Mesothelial cell of epicardium (in vitro differentiated cells): ENCODE results near the gene FIBP. TPM values are rescaled to one million over a fixed set of nuclear protein-coding genes. Genes with fewer than 3 reads are reported as not detected.
"Not testable (repeated sequence)": the region's sequence is repeated elsewhere in the genome, so short reads cannot be mapped to it uniquely, and the experiment has no call there.

Experiments
- DNase-seq, 2 experiments: peaks; one replicate each; pipeline ENCODE4 v3.0.0; 2021; ENCODE audit warnings: low spot score in 2 of 2; ENCODE audit not compliant: unreplicated experiment in 2 of 2
- H3K27ac Mint-ChIP-seq: 2 replicates; pipeline ENCODE4 v1.8.0; 2021; ENCODE audit warnings: mixed read lengths
- H3K27me3 Mint-ChIP-seq: 2 replicates; pipeline ENCODE4 v1.8.0; 2021; ENCODE audit warnings: low read depth, mixed read lengths
- H3K36me3 Mint-ChIP-seq: 2 replicates; pipeline ENCODE4 v1.8.0; 2021; ENCODE audit warnings: mixed read lengths
- H3K4me1 Mint-ChIP-seq: 2 replicates; pipeline ENCODE4 v1.8.0; 2021; ENCODE audit warnings: mixed read lengths
- H3K4me3 Mint-ChIP-seq: 2 replicates; pipeline ENCODE4 v1.8.0; 2021; ENCODE audit warnings: mild to moderate bottlenecking, moderate library complexity, mixed read lengths
- H3K9me3 Mint-ChIP-seq: 2 replicates; pipeline ENCODE4 v1.8.0; 2021; ENCODE audit warnings: mixed read lengths
- total RNA-seq: library from RNA; stranded (reverse); gene quantifications from 3 replicates; pipeline ENCODE4 v1.2.1, GENCODE V29; 2021
- TF ChIP-seq, protein P1 (sequence below): fragments of 200-600 bp; sonication (generic); IDR thresholded peaks from one replicate; pipeline ENCODE4 v1.5.0; 2021; ENCODE audit warnings: antibody characterized with exemption; ENCODE audit not compliant: unreplicated experiment

FIBP gene
- total RNA-seq, 1 donor from 2014 or later = 62.9 TPM

DNA sequence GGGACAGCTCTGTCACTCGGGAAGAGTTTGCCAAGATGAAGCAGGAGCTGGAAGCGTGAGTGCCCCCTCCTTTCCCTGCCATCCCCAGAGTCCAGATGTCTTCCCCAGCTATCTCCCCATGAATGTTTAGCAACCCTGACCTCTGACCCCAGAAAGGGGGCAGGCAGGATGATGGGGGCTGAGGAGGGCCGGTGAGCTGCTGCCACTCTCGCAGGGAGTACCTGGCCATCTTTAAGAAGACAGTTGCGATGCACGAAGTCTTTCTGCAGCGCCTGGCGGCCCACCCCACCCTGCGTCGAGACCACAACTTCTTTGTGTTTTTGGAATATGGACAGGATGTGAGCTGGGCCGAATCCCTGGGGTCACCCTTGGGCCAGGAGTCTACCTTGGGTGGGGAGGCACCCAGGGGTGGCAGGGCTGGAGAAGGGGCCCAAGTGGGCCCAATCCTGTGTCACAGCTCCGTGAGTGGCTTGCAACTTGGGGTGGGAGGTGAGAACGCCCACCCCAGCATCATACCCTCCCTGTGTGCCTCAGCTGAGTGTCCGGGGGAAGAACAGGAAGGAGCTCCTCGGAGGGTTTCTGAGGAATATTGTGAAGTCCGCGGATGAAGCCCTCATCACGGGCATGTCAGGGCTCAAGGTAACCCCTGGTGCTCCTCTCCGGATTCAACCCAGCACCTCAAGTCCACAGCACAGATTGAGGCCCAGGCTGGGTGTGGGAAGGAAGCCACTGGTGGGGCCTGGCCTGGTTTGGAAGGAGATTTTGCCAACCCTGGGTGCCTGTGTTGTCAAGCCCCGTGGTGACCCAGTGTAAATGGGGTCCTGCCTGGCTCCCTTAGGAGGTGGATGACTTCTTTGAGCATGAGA lies 37.8 kb downstream of the FIBP start:
- DNase-seq = no peak
- Mint-ChIP-seq H3K27ac (no peak overlapping the region), H3K4me1 (peaks cover 3% of the 10 kb centered on the region), H3K9me3 (no peaks in the 10 kb centered on the region), H3K36me3 (peaks cover 31% of the 10 kb centered on the region), H3K4me3 (no peak overlapping the region), H3K27me3 (no peaks in the 10 kb centered on the region)
- TF ChIP-seq, protein P1, sequence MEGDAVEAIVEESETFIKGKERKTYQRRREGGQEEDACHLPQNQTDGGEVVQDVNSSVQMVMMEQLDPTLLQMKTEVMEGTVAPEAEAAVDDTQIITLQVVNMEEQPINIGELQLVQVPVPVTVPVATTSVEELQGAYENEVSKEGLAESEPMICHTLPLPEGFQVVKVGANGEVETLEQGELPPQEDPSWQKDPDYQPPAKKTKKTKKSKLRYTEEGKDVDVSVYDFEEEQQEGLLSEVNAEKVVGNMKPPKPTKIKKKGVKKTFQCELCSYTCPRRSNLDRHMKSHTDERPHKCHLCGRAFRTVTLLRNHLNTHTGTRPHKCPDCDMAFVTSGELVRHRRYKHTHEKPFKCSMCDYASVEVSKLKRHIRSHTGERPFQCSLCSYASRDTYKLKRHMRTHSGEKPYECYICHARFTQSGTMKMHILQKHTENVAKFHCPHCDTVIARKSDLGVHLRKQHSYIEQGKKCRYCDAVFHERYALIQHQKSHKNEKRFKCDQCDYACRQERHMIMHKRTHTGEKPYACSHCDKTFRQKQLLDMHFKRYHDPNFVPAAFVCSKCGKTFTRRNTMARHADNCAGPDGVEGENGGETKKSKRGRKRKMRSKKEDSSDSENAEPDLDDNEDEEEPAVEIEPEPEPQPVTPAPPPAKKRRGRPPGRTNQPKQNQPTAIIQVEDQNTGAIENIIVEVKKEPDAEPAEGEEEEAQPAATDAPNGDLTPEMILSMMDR = no peak

DNA sequence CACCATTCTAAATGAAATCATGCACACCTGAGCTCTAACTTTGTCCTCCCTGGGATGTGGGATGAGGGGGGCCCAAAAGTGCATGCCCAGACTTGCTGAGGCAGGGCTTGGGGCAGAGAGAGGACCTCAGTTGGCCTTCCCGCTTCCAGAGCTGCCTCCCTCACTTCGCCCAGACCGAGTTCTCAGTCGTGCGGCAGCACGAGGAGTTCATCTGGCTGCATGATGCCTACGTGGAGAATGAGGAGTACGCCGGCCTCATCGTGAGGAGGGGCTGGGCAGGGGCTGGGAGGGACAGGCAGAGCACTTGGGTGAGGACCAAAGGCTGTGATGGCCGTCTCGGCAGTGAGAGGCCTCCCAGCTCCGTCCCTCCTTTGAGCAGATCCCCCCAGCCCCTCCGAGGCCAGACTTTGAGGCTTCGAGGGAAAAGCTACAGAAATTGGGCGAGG lies 38.5 kb downstream of the FIBP start:
- Mint-ChIP-seq H3K36me3 (peaks cover 26% of the 10 kb centered on the region), H3K27ac (no peak overlapping the region), H3K27me3 (no peaks in the 10 kb centered on the region), H3K4me3 (no peak overlapping the region), H3K9me3 (no peaks in the 10 kb centered on the region), H3K4me1 (peaks cover 2% of the 10 kb centered on the region)
- TF ChIP-seq, protein P1 = no peak
- DNase-seq = no peak

DNA sequence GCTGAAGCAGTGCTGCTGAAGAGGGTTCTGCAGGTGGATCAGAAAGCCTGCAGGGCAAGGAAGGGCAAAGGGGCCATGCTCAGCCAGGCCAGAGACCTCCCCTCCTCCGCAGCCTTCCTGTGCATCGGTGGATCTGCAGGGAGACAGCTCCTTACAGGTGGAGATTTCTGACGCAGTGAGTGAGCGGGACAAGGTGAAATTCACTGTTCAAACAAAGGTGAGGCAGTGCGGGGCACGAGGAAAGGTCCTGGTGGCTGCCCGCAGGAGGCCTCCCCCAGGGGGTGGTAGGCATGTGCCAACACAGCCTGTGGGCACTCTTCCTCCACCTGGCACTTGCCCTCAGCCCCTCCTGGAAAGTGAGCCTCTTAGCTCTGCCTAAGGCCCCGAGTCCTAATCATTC lies 38.9 kb downstream of the FIBP start:
- H3K4me3 Mint-ChIP-seq = no peak overlapping the region
- DNase-seq = no peak
- no peaks in the 10 kb centered on the region for H3K27me3 Mint-ChIP-seq
- TF ChIP-seq, protein P1 = no peak
- H3K4me1 Mint-ChIP-seq = no peaks in the 10 kb centered on the region
- H3K9me3 Mint-ChIP-seq = no peaks in the 10 kb centered on the region
- peaks cover 22% of the 10 kb centered on the region for H3K36me3 Mint-ChIP-seq
- no peak overlapping the region for H3K27ac Mint-ChIP-seq

DNA sequence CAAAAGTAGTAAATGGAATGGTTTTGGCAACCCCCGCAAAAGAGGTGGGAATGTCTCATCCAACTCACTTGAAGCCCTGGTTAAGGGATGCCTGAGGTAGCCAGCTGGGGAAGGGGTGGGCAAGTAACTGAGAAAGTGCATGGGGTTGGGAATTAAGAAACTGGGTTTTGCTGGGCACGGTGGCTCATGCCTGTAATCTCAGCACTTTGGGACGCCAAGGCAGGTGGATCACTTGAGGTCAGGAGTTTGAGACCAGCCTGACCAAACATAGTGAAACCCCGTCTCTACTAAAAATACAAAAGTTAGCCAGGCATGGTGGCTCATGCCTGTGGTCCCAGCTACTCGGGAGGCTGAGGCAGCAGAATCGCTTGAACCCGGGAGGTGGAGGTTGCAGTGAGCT lies 39.6 kb downstream of the FIBP start:
- H3K4me1 Mint-ChIP-seq, H3K4me3 Mint-ChIP-seq, H3K9me3 Mint-ChIP-seq, H3K27me3 Mint-ChIP-seq, H3K27ac Mint-ChIP-seq, DNase-seq: not testable (repeated sequence)
- H3K36me3 Mint-ChIP-seq = peaks cover 17% of the 10 kb centered on the region

DNA sequence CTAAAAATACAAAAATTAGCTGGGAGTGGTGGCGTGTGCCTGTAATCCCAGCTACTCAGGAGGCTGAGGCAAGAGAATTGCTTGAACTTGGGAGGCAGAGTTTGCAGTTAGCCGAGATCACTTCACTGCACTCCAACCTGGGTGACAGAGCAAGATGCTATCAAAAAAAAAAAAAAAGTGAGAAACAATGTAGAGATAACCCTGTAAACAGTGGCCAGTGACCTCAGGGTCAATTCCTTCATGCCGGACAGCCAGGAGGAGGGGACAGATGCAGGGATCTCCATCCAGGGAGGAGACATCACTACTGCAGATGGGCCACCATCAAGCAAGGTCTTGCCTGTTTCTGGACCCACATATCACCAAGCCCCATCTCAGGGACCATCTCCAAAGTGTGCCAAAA lies 40.5 kb downstream of the FIBP start:
- Mint-ChIP-seq H3K4me3 (no peak overlapping the region), H3K27ac (no peak overlapping the region), H3K27me3 (no peaks in the 10 kb centered on the region), H3K9me3 (no peaks in the 10 kb centered on the region), H3K4me1 (peaks cover 4% of the 10 kb centered on the region), H3K36me3 (peaks cover 12% of the 10 kb centered on the region)
- TF ChIP-seq, protein P1 = no peak
- DNase-seq = no peak

DNA sequence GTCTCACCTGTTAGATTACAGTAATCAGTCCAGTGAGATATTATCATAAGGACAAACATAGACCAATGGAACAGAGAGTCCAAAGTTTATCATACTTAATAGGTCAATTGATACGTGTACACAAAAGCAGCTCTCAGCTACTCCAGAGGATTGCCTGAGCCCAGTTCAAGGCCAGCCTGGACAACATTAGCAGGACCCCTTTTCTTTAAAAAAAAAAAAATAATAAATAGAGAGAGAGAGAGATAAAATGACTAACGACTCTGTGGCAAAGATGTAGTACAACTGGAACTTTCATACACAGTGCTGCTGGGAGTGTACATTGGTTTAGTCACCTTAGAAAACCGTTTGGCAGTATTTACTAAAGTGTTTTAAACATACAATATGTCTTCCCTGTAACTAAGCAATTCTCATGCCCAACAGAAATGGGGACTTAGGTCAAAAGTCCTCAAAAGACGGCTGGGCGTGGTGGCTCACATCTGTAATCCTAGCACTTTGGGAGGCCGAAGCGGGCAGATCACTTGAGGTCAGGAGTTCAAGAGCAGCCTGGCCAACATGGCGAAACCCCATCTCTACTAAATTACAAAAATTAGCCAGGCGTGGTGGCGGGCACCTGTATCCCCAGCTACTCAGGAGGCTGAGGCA lies 43.9 kb downstream of the FIBP start:
- no peaks in the 10 kb centered on the region for H3K27me3 Mint-ChIP-seq
- no peaks in the 10 kb centered on the region for H3K9me3 Mint-ChIP-seq
- H3K27ac Mint-ChIP-seq = no peak overlapping the region
- TF ChIP-seq, protein P1 = no peak
- no peak overlapping the region for H3K4me3 Mint-ChIP-seq
- no peak for DNase-seq
- no peaks in the 10 kb centered on the region for H3K36me3 Mint-ChIP-seq
- H3K4me1 Mint-ChIP-seq = peaks cover 4% of the 10 kb centered on the region
